Measurements from ENCODE around the gene SLC38A4. TPM values are rescaled to one million over a fixed set of nuclear protein-coding genes. Genes with fewer than 3 reads are reported as not detected.

Gene SLC38A4
- total and polyA plus RNA-seq, 9 of the 15 experiments (the other 6 are each of a cell fraction or from before 2014, with no cell fraction given), result 0.16 TPM; not detected in 8

- no peak overlapping the region for H3K4me2 ChIP-seq (ENCODE audit: insufficient read depth, low read length)
- in situ Hi-C loops (cut with MboI), result no loop called here
- ATAC-seq (no peak), FAIRE-seq (no peak), DNase-seq (ENCODE audit: extremely low read depth in 1 of 4, low spot score in 3 of 4) (no peak)
- no peaks in the 10 kb centered on the region for H3K36me3 ChIP-seq (ENCODE audit: control insufficient read depth, insufficient read depth, low read length)
- WGBS (ENCODE audit: insufficient coverage, low coverage, missing lambda C conversion rate), result 0% methylated on average over 2 of the region's 2 CpGs
- CTCF ChIA-PET (ENCODE audit: low intra/inter-chr PET ratio), result interaction anchor here (0.6 kb wide), 1 partner anchor 487 kb away, joined by 3 read pairs; no protein-coding TSS in a partner anchor
- no TSS peak for BruUV-seq (replicated peaks)
- H3K79me2 ChIP-seq (ENCODE audit: control insufficient read depth, insufficient read depth, low read length), result no peaks in the 10 kb centered on the region
- H4K20me1 ChIP-seq (replicated peaks; ENCODE audit: control insufficient read depth, insufficient read depth, low read length), result no peaks in the 10 kb centered on the region
- no peak overlapping the region for H3K4me3 ChIP-seq
- POLR2A ChIA-PET, result interaction anchor here (0.6 to 1.5 kb wide), 2 partner anchors 18 to 192 kb away, joined by 3 read pairs; no protein-coding TSS in a partner anchor
- H2AFZ ChIP-seq (ENCODE audit: low read depth, low read length), result no peak overlapping the region
- no peaks in the 10 kb centered on the region for H3K4me1 ChIP-seq (replicated peaks in 1 of 2; ENCODE audit: control insufficient read depth in 2 of 2, insufficient read depth in 2 of 2, low read length in 2 of 2)
- H3K27me3 ChIP-seq (ENCODE audit: control insufficient read depth in 2 of 2, insufficient read depth in 2 of 2, low read length in 2 of 2), result no peaks in the 10 kb centered on the region
- H3K9me1 ChIP-seq (ENCODE audit: control insufficient read depth, insufficient read depth, low read length), result no peaks in the 10 kb centered on the region
- H3K27ac ChIP-seq (ENCODE audit: extremely low read depth, low read depth, low read length), result no peak overlapping the region
- intact Hi-C loops (cut with micrococcal nuclease), result no loop called here
- no peaks in the 10 kb centered on the region for H3K9me3 ChIP-seq (replicated peaks; ENCODE audit: control insufficient read depth, insufficient read depth, low read depth, low read length)
- TF ChIP-seq ZBTB34 (CRISPR knock-in tag; IDR thresholded peaks at IDR 0.05) (no peak), CEBPG (CRISPR knock-in tag; IDR thresholded peaks at IDR 0.05) (no peak), CEBPG (tag; conservative IDR thresholded peaks at IDR 0.05 in 1 of 2, IDR thresholded peaks at IDR 0.05 in 1 of 2) (0 out of 4 replicates have a peak, but pooled peaks of 1 of the 2 experiments have one; percentile 11)
- no peak overlapping the region for H3K9ac ChIP-seq (ENCODE audit: insufficient read depth in 1 of 2, low read depth in 2 of 2, low read length in 2 of 2)
These were observed 73.4 kb downstream of the SLC38A4 start for GRCh38 chr12:46752396-46752795.

GRCh38 chr12:46751173-46751572 is 74.6 kb downstream of the SLC38A4 start:
- H3K27ac ChIP-seq (ENCODE audit: extremely low read depth, low read depth, low read length), result no peak overlapping the region
- ATAC-seq (no peak), FAIRE-seq (no peak), DNase-seq (ENCODE audit: extremely low read depth in 1 of 4, low spot score in 3 of 4) (no peak)
- H3K9ac ChIP-seq (ENCODE audit: insufficient read depth in 1 of 2, low read depth in 2 of 2, low read length in 2 of 2), result no peak overlapping the region
- TF ChIP-seq MTA3 (IDR thresholded peaks at IDR 0.05; ENCODE audit: borderline replicate concordance) (no peak), KLF13 (tag; IDR thresholded peaks at IDR 0.05; ENCODE audit: borderline replicate concordance, low read depth) (no peak)
- no TSS peak for BruUV-seq (replicated peaks)
- no peak overlapping the region for H3K4me2 ChIP-seq (ENCODE audit: insufficient read depth, low read length)
- no peaks in the 10 kb centered on the region for H3K27me3 ChIP-seq (ENCODE audit: control insufficient read depth in 2 of 2, insufficient read depth in 2 of 2, low read length in 2 of 2)
- in situ Hi-C loops (cut with MboI) (no loop called here), intact Hi-C loops (cut with micrococcal nuclease) (no loop called here)
- H3K9me3 ChIP-seq (replicated peaks; ENCODE audit: control insufficient read depth, insufficient read depth, low read depth, low read length), result no peaks in the 10 kb centered on the region
- ChIA-PET POLR2A (no interaction called here), CTCF (ENCODE audit: low intra/inter-chr PET ratio) (no interaction called here)
- no peak overlapping the region for H3K4me3 ChIP-seq
- 0% methylated on average over 1 of the region's 1 CpG for WGBS (ENCODE audit: insufficient coverage, low coverage, missing lambda C conversion rate)
- no peaks in the 10 kb centered on the region for H3K79me2 ChIP-seq (ENCODE audit: control insufficient read depth, insufficient read depth, low read length)
- H2AFZ ChIP-seq (ENCODE audit: low read depth, low read length), result no peak overlapping the region
- no peaks in the 10 kb centered on the region for H4K20me1 ChIP-seq (replicated peaks; ENCODE audit: control insufficient read depth, insufficient read depth, low read length)
- H3K4me1 ChIP-seq (replicated peaks in 1 of 2; ENCODE audit: control insufficient read depth in 2 of 2, insufficient read depth in 2 of 2, low read length in 2 of 2), result no peaks in the 10 kb centered on the region
- H3K9me1 ChIP-seq (ENCODE audit: control insufficient read depth, insufficient read depth, low read length), result no peaks in the 10 kb centered on the region
- no peaks in the 10 kb centered on the region for H3K36me3 ChIP-seq (ENCODE audit: control insufficient read depth, insufficient read depth, low read length)
